GM10266 (cell line): Measurements from ENCODE around the gene CFAP410.

ENCODE experiments used
- DNase-seq: peaks from one replicate; pipeline ENCODE4 v3.0.0; 2012; ENCODE audit errors: extremely low spot score
- CTCF ChIP-seq: IDR thresholded peaks from 2 replicates; pipeline ENCODE4 v1.5.1; 2012; ENCODE audit warnings: mild to moderate bottlenecking, low read depth; ENCODE audit not compliant: control insufficient read depth, insufficient read depth; ENCODE audit errors: missing control alignments

The CFAP410 gene

GRCh38 chr21:44360159-44360558 is 21.0 kb upstream of the CFAP410 start:
- no peak for TF ChIP-seq CTCF
- DNase-seq, result no peak

GRCh38 chr21:44359396-44359795 is 20.2 kb upstream of the CFAP410 start:
- no peak for TF ChIP-seq CTCF
- DNase-seq, result no peak

- no peak for DNase-seq
- no peak for TF ChIP-seq CTCF
Measured at GRCh38 chr21:44357064-44357837, 18.1 kb upstream of the CFAP410 start.

GRCh38 chr21:44356636-44357035 is 17.4 kb upstream of the CFAP410 start:
- DNase-seq, result no peak
- no peak for TF ChIP-seq CTCF

- TF ChIP-seq CTCF, result no peak
- no peak for DNase-seq
Measured at GRCh38 chr21:44356160-44356559, 17.0 kb upstream of the CFAP410 start.

GRCh38 chr21:44354775-44355771 is 15.9 kb upstream of the CFAP410 start:
- TF ChIP-seq CTCF, result no peak
- no peak for DNase-seq
